Stimulated activated CD4-positive, alpha-beta T cell treated with anti-CD3 and anti-CD28 coated beads, Interleukin-12 subunit alpha, Interleukin-12 subunit beta, amount 100 ng/mL, for 48 hours (primary cell): Measurements from ENCODE around the gene TMF1.

Experiments
- DNase-seq, 3 donors: peaks; one replicate each; pipeline ENCODE4 v3.0.0-alpha.2; 2020; ENCODE audit warnings: low read depth in 2 of 3, low spot score in 1 of 3

Gene TMF1

GRCh38 chr3:69051756-69052471 lies at the start of gene TMF1:
TSS of gene TMF1 (minus strand) at chr3:69052333. CDS start at chr3:69052086, 247 bp downstream.
- peak; percentile 95 to 96 (median 95) for DNase-seq

GRCh38 chr3:69099576-69099975 lies 47.4 kb upstream of the TMF1 start:
- no peak for DNase-seq

- DNase-seq: no peak
Measured at GRCh38 chr3:69097407-69098086, 45.4 kb upstream of the TMF1 start.

- DNase-seq: no peak
Measured at GRCh38 chr3:69096299-69096698, 44.2 kb upstream of the TMF1 start.

GRCh38 chr3:69095636-69096035 lies 43.5 kb upstream of the TMF1 start:
- no peak for DNase-seq

GRCh38 chr3:69094467-69095205 lies 42.5 kb upstream of the TMF1 start:
- DNase-seq: no peak

- DNase-seq: no peak
Measured at GRCh38 chr3:69092030-69092516, 39.9 kb upstream of the TMF1 start.

GRCh38 chr3:69091389-69092029 lies 39.4 kb upstream of the TMF1 start:
- DNase-seq: no peak

GRCh38 chr3:69090021-69090420 lies 37.9 kb upstream of the TMF1 start:
- no peak for DNase-seq

- DNase-seq: no peak
Measured at GRCh38 chr3:69088063-69088462, 35.9 kb upstream of the TMF1 start.

GRCh38 chr3:69087030-69087791 lies 35.1 kb upstream of the TMF1 start:
- DNase-seq: no peak

GRCh38 chr3:69085833-69086722 lies 33.9 kb upstream of the TMF1 start:
- DNase-seq: peak; percentile 66 to 79 (median 71)

- no peak for DNase-seq
Measured at GRCh38 chr3:69085168-69085832, 33.2 kb upstream of the TMF1 start.

GRCh38 chr3:69084326-69085167 lies 32.4 kb upstream of the TMF1 start, which contains the start of gene ARL6IP5:
TSS of gene ARL6IP5 (plus strand) at chr3:69084937. CDS start at chr3:69085048, 111 bp downstream.
- DNase-seq: peak; percentile 89 to 93 (median 89)

GRCh38 chr3:69082805-69083204 lies 30.7 kb upstream of the TMF1 start:
- DNase-seq: peak; percentile 69 to 73 (median 70)

GRCh38 chr3:69082361-69082760 lies 30.2 kb upstream of the TMF1 start:
- DNase-seq: no peak

- no peak for DNase-seq
Measured at GRCh38 chr3:69081583-69082262, 29.6 kb upstream of the TMF1 start.
